Panc1 (cell line): ENCODE measurements around the gene ENTPD8.

Experiments
- CTCF ChIP-seq: fragments of 450-650 bp; IDR thresholded peaks from 2 replicates; pipeline ENCODE4 v1.5.1; 2017; ENCODE audit warnings: mild to moderate bottlenecking
- POLR2AphosphoS5 ChIP-seq: IDR thresholded peaks from 2 replicates; pipeline ENCODE4 v1.6.1; 2012; ENCODE audit warnings: mild to moderate bottlenecking, low read depth, low read length, moderate library complexity
- SIN3A ChIP-seq: IDR thresholded peaks from 2 replicates; pipeline ENCODE4 v1.6.1; 2012; ENCODE audit warnings: low read depth, mild to moderate bottlenecking, low read length, moderate library complexity, borderline replicate concordance; ENCODE audit not compliant: insufficient read depth
- TCF7L2 ChIP-seq: IDR thresholded peaks from 2 replicates; pipeline ENCODE4 v1.6.1; 2011; ENCODE audit warnings: mild to moderate bottlenecking, low read depth, low read length, inconsistent platforms

DNA sequence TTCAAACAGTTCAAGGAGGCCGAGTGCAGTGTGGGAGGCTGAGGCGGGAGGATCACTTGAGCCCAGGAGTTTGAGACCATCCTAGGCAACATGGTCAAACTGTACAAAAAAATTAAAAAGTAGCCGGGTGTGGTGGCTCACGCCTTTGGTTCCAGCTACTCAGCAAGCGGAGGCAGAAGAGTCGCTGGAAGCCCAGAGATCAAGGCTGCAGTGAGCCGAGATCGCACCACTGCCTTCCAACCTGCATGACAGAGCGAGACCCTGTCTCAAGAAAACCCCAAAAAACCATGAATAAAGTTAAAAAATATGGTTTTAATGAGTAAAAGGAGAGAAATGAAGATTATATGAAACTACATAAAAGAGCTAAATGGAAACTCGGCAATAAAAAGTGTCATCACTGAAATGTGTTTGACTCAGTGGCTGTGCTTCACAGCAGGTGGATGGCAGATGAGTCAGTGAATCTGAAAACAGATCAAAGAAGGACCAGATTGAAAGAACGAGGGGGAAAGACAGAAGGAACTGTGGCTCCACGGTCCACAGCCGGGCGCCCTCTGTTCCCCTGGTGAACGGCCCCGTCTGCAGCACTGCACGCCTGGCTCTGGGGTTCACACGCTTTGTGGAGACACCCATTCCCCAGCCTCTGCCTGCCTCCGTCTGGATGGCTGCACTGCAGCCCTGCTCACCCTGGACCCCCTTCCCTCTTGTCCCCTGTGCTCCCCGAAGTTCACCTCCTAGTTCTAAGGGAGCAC lies 43.3 kb downstream of the ENTPD8 start:
- no peak for TF ChIP-seq CTCF
- no peak for TF ChIP-seq TCF7L2
- TF ChIP-seq SIN3A, result no peak
- no peak for TF ChIP-seq POLR2AphosphoS5
